SK-N-SH (cell line): Measurements from ENCODE around the gene ADPRHL1. TPM values are rescaled to one million over a fixed set of nuclear protein-coding genes. Genes with fewer than 3 reads are reported as not detected.

ENCODE experiments used
- CTCF ChIA-PET: fragments of 300-600, 350-600 bp; formaldehyde crosslinking; extraction: SDS; loops from one replicate; lab custom pipeline; 2021; lab: Yijun Ruan, JAX
- POLR2A ChIA-PET: fragments of 350-600 bp; sonication (Branson Sonifier 250); formaldehyde crosslinking; extraction: SDS; loops from one replicate; lab custom pipeline; 2020; ENCODE audit warnings: antibody characterized with exemption, inconsistent platforms; lab: Yijun Ruan, JAX
- DNase-seq: peaks from one replicate; pipeline ENCODE4 v3.0.0; 2012
- H2AFZ ChIP-seq: fragments of 200-600 bp; sonication (generic); 2 replicates; pipeline ENCODE4 v1.8.1; 2016; ENCODE audit warnings: antibody characterized with exemption, mild to moderate bottlenecking, low read depth
- H3F3A ChIP-seq: fragments of 200-600 bp; sonication (generic); replicated peaks from 2 replicates; pipeline ENCODE3; 2016; ENCODE audit warnings: antibody characterized with exemption, mild to moderate bottlenecking; ENCODE audit not compliant: insufficient read depth
- H3K27ac ChIP-seq, 2 experiments: fragments of 200-500 bp in 1 of 2; fragments of 200-600 bp in 1 of 2; sonication (Bioruptor generic) in 1 of 2; sonication (generic), shearing (Covaris generic) in 1 of 2; 2 replicates each; pipeline versions ENCODE4 v1.5.1 to v1.6.1; 2014 to 2016; ENCODE audit warnings: low read depth in 2 of 2, inconsistent platforms in 1 of 2, low read length in 1 of 2, mild to moderate bottlenecking in 1 of 2, mixed read lengths in 1 of 2
- H3K27me3 ChIP-seq: fragments of 200-600 bp; sonication (generic), shearing (Covaris generic); 2 replicates; pipeline ENCODE4 v1.6.1; 2016; ENCODE audit warnings: mixed run types; ENCODE audit not compliant: insufficient read depth
- H3K36me3 ChIP-seq, 2 experiments: fragments of 200-500 bp in 1 of 2; fragments of 200-600 bp in 1 of 2; sonication (Bioruptor generic) in 1 of 2; sonication (generic) in 1 of 2; replicated peaks in 1 of 2; 2 replicates each; pipeline versions ENCODE3 to v1.5.1; 2014 to 2016; ENCODE audit warnings: low read length in 1 of 2, mild to moderate bottlenecking in 1 of 2; ENCODE audit not compliant: insufficient read depth in 2 of 2, control insufficient read depth in 1 of 2
- H3K4me1 ChIP-seq, 2 experiments: fragments of 200-500 bp in 1 of 2; fragments of 200-600 bp in 1 of 2; sonication (Bioruptor generic) in 1 of 2; sonication (generic), shearing (Covaris generic) in 1 of 2; 2 replicates each; pipeline versions ENCODE4 v1.5.1 to v1.6.1; 2014 to 2016; ENCODE audit warnings: low read depth in 1 of 2, low read length in 1 of 2, mixed run types in 1 of 2; ENCODE audit not compliant: insufficient read depth in 2 of 2, control insufficient read depth in 1 of 2
- H3K4me2 ChIP-seq: fragments of 200-600 bp; sonication (generic), shearing (Covaris generic); 2 replicates; pipeline ENCODE4 v1.6.1; 2017; ENCODE audit warnings: mixed run types
- H3K4me3 ChIP-seq, 2 experiments: fragments of 200-500 bp in 1 of 2; fragments of 200-600 bp in 1 of 2; sonication (Bioruptor generic) in 1 of 2; sonication (generic), shearing (Covaris generic) in 1 of 2; 2 replicates each; pipeline versions ENCODE4 v1.5.1 to v1.8.1; 2014 to 2016; ENCODE audit warnings: low read depth in 2 of 2, inconsistent platforms in 1 of 2, low read length in 1 of 2, mild to moderate bottlenecking in 1 of 2, mixed read lengths in 1 of 2, moderate library complexity in 1 of 2
- H3K79me2 ChIP-seq: fragments of 200-600 bp; sonication (generic); 2 replicates; pipeline ENCODE4 v1.8.1; 2017; ENCODE audit warnings: mild to moderate bottlenecking; ENCODE audit not compliant: insufficient read depth
- H3K9ac ChIP-seq: fragments of 200-600 bp; sonication (generic); 2 replicates; pipeline ENCODE4 v1.6.1; 2017; ENCODE audit warnings: mixed run types
- H3K9me2 ChIP-seq: fragments of 200-600 bp; sonication (generic); 2 replicates; pipeline ENCODE4 v1.6.1; 2017; ENCODE audit warnings: mixed run types
- H3K9me3 ChIP-seq: fragments of 200-600 bp; sonication (generic); 2 replicates; pipeline ENCODE4 v1.6.1; 2017; ENCODE audit warnings: mixed run types, mild to moderate bottlenecking, moderate library complexity
- H4K20me1 ChIP-seq: fragments of 200-600 bp; sonication (generic); 2 replicates; pipeline ENCODE4 v1.6.1; 2017; ENCODE audit warnings: mild to moderate bottlenecking, mixed run types; ENCODE audit not compliant: insufficient read depth
- EP300 ChIP-seq, 2 experiments: IDR thresholded peaks; 2 replicates each; pipeline versions ENCODE4 v1.4.0 to v1.6.1; 2012; ENCODE audit warnings: borderline replicate concordance in 1 of 2, low read depth in 1 of 2, low read length in 1 of 2
- EZH2phosphoT487 ChIP-seq: fragments of 200-600 bp; sonication (generic); IDR thresholded peaks from 2 replicates; pipeline ENCODE4 v1.6.1; 2017; ENCODE audit warnings: low read depth, mixed run types, mild to moderate bottlenecking, antibody characterized with exemption, moderate library complexity, borderline replicate concordance
- FOXM1 ChIP-seq: IDR thresholded peaks from 2 replicates; pipeline ENCODE4 v1.4.0; 2012; ENCODE audit warnings: low read depth, mild to moderate bottlenecking
- GATA2 ChIP-seq: sonication (generic); formaldehyde crosslinking; IDR thresholded peaks from 2 replicates; pipeline ENCODE4 v1.5.0; 2020; ENCODE audit warnings: mild to moderate bottlenecking, missing genetic modification reagents
- JUND ChIP-seq: IDR thresholded peaks from 2 replicates; pipeline ENCODE4 v1.4.0; 2012
- NRF1 ChIP-seq: IDR thresholded peaks from 2 replicates; pipeline ENCODE4 v1.6.1; 2012; ENCODE audit warnings: low read depth, mild to moderate bottlenecking, low read length
- POLR2AphosphoS5 ChIP-seq: IDR thresholded peaks from 2 replicates; pipeline ENCODE4 v1.6.1; 2012; ENCODE audit warnings: low read depth, low read length
- RFX5 ChIP-seq: IDR thresholded peaks from 2 replicates; pipeline ENCODE4 v1.6.1; 2012; ENCODE audit warnings: mild to moderate bottlenecking, improper control_type of control experiment, low read length
- TCF12 ChIP-seq: IDR thresholded peaks from 2 replicates; pipeline ENCODE4 v1.4.0; 2012
- TEAD4 ChIP-seq: IDR thresholded peaks from 2 replicates; pipeline ENCODE4 v1.4.0; 2012; ENCODE audit warnings: mild to moderate bottlenecking, borderline replicate concordance; ENCODE audit not compliant: insufficient read depth
- WGBS: methylation state at CpG from one replicate; pipeline ENCODE4 v1.1.6; 2017; ENCODE audit warnings: low lambda C conversion rate; 5-methylcytosine and 5-hydroxymethylcytosine counted together
- polyA plus RNA-seq, 3 experiments: library from polyadenylated mRNA; depleted of rRNA; stranded (reverse); fragments of >200 nt; gene quantifications; 2 replicates each; pipeline ENCODE4 v1.2.3, GENCODE V29; 2012
- TF ChIP-seq, protein P1 (sequence below): fragments of 150-350 bp; IDR thresholded peaks from 2 replicates; pipeline ENCODE4 v1.6.1; 2017; ENCODE audit warnings: antibody characterized with exemption, low read length, low read depth, borderline replicate concordance
- TF ChIP-seq, protein P2 (sequence below): IDR thresholded peaks from 2 replicates; pipeline ENCODE4 v1.4.0; 2012; ENCODE audit warnings: low read depth, borderline replicate concordance
- TF ChIP-seq, protein P3 (sequence below): IDR thresholded peaks from 2 replicates; pipeline ENCODE4 v1.4.0; 2012; ENCODE audit warnings: low read depth
- TF ChIP-seq, protein P4 (sequence below): fragments of 150-350 bp; IDR thresholded peaks from 2 replicates; pipeline ENCODE4 v1.6.1; 2016; ENCODE audit warnings: mild to moderate bottlenecking, low read depth, low read length
- TF ChIP-seq, protein P5 (sequence below): fragments of 200-600 bp; sonication (generic); IDR thresholded peaks from 2 replicates; pipeline ENCODE4 v1.6.1; 2017; ENCODE audit warnings: antibody characterized with exemption, mild to moderate bottlenecking, moderate library complexity
- TF ChIP-seq, protein P6 (sequence below): IDR thresholded peaks from 2 replicates; pipeline ENCODE4; 2012

Gene ADPRHL1
- polyA plus RNA-seq, 1 of the 3 experiments (the other 2 are of a cell fraction) = 1.0 TPM

DNA sequence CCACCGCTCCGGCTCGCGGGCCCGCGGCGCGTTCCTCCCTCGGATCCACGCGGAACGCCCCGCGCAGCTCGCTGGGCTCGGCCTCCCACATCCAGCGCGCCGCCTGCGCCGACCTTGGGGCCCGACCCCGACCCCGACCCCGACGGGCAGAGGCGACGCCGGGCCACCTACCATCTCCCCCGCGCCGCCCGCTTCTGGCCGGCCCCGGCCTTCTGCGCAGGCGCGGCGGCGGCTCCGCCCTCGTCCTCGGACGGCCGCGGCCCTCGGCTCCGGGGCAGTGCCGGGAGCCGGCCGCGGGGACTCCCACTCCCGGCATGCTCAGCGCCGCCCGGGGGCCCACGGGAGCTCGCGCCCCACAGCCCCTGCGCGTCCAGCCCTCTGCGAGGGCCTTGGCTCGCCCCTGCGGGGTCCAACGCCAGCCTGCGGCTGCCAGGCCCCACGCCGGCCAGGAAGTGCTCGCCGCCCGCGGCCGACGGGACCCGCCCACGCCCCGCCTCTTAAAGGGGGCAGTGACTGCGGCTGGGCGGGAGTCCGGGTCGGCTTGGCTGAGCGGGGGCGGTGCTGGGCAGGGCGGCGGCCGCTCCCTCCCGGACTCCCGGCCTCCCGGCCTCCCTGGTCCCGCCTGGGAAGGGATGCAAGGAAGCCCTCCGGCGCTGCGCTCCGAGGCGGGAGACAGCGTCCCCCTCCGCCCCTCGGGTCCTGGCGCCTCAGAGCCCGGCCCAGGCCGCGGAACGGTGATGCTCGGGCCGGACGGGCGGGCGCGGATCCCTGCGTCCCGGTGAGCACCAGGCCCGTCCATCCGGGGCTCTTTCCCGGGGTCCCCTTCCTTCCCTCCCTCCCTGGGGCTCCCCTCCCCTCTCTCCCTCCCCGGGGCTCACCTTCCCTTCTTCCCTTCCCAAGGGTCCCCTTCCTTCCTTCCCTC lies 37.5 kb upstream of the ADPRHL1 start, which contains the start of gene DCUN1D2 (continued):
- TF ChIP-seq TCF12 (no peak), EZH2phosphoT487 (no peak), FOXM1 (no peak), JUND (no peak), EP300 (IDR thresholded peaks at IDR 0.05; ENCODE audit: borderline replicate concordance in 1 of 2, low read depth in 1 of 2, low read length in 1 of 2) (0 out of 4 replicates have a peak, but pooled peaks of 1 of the 2 experiments have one; percentile 8), TEAD4 (no peak), RFX5 (no peak), POLR2AphosphoS5 (0 out of 2 replicates have a peak, but pooled peaks have one; percentile 9)
- TF ChIP-seq, protein P1, sequence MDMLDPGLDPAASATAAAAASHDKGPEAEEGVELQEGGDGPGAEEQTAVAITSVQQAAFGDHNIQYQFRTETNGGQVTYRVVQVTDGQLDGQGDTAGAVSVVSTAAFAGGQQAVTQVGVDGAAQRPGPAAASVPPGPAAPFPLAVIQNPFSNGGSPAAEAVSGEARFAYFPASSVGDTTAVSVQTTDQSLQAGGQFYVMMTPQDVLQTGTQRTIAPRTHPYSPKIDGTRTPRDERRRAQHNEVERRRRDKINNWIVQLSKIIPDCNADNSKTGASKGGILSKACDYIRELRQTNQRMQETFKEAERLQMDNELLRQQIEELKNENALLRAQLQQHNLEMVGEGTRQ = no peak
- TF ChIP-seq, protein P2, sequence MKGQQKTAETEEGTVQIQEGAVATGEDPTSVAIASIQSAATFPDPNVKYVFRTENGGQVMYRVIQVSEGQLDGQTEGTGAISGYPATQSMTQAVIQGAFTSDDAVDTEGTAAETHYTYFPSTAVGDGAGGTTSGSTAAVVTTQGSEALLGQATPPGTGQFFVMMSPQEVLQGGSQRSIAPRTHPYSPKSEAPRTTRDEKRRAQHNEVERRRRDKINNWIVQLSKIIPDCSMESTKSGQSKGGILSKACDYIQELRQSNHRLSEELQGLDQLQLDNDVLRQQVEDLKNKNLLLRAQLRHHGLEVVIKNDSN = 0 out of 2 replicates have a peak, but pooled peaks have one; percentile 11
- TF ChIP-seq, protein P3, sequence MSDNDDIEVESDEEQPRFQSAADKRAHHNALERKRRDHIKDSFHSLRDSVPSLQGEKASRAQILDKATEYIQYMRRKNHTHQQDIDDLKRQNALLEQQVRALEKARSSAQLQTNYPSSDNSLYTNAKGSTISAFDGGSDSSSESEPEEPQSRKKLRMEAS = peak; percentile 63; the same call in 1 of the 2 replicates
- TF ChIP-seq, all 33 proteins: peak for 12

DNA sequence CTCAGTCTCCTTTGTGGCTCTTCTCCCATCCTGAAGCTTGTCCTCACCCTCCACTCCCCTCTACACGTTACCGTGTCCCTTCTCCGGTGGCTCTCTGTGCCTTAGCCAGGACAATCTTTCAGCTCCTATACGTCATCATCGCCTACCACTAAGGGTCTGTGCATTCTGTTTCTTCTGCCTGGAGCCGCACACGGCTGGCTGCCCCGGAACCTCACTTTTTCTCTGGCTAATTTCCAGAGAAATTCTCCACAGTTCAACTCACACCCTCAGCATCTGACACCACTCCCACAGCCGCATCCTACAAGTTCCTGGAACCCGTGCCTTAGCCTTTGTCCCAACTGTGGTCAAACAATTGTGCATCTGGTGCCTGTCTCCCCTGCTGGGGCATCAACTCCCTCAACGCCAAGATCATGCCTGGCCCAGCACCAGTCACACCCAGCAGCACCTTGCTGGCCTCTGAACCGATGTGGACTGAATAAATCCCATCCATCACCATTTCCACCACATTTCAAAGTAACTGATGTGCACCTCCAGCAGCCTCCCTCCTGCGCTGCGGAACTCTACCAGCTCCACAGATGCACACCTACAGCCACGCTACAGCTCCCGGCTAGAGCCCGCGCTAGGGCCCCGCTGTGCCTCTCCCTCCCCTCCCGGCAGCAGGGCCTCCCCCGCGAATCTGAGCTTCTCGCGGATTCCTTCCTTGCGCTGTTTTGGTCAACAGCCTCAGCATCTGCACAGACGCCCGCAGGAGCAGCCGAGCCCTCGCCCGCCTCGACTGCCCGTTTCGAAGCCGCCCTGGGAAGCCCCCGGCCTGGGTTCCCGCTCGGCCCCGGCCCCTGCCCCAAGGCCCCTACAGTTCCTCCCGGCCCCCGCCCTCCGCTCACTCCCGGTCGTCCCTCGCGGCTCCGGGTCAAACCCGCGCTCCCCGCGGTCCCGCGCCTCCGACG lies 36.5 kb upstream of the ADPRHL1 start:
- peak; percentile 55 for DNase-seq
- TF ChIP-seq NRF1 (no peak), JUND (no peak), GATA2 (CRISPR knock-in tag) (no peak), FOXM1 (no peak)
- TF ChIP-seq, protein P3 = no peak
- TF ChIP-seq, protein P1 = no peak
- TF ChIP-seq, protein P4, sequence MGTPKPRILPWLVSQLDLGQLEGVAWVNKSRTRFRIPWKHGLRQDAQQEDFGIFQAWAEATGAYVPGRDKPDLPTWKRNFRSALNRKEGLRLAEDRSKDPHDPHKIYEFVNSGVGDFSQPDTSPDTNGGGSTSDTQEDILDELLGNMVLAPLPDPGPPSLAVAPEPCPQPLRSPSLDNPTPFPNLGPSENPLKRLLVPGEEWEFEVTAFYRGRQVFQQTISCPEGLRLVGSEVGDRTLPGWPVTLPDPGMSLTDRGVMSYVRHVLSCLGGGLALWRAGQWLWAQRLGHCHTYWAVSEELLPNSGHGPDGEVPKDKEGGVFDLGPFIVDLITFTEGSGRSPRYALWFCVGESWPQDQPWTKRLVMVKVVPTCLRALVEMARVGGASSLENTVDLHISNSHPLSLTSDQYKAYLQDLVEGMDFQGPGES = no peak
- TF ChIP-seq, protein P5, sequence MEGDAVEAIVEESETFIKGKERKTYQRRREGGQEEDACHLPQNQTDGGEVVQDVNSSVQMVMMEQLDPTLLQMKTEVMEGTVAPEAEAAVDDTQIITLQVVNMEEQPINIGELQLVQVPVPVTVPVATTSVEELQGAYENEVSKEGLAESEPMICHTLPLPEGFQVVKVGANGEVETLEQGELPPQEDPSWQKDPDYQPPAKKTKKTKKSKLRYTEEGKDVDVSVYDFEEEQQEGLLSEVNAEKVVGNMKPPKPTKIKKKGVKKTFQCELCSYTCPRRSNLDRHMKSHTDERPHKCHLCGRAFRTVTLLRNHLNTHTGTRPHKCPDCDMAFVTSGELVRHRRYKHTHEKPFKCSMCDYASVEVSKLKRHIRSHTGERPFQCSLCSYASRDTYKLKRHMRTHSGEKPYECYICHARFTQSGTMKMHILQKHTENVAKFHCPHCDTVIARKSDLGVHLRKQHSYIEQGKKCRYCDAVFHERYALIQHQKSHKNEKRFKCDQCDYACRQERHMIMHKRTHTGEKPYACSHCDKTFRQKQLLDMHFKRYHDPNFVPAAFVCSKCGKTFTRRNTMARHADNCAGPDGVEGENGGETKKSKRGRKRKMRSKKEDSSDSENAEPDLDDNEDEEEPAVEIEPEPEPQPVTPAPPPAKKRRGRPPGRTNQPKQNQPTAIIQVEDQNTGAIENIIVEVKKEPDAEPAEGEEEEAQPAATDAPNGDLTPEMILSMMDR = no peak
- TF ChIP-seq, protein P6, sequence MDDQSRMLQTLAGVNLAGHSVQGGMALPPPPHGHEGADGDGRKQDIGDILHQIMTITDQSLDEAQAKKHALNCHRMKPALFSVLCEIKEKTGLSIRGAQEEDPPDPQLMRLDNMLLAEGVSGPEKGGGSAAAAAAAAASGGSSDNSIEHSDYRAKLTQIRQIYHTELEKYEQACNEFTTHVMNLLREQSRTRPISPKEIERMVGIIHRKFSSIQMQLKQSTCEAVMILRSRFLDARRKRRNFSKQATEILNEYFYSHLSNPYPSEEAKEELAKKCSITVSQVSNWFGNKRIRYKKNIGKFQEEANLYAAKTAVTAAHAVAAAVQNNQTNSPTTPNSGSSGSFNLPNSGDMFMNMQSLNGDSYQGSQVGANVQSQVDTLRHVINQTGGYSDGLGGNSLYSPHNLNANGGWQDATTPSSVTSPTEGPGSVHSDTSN = no peak
- Histone ChIP-seq H3K27ac (peak overlapping the region; percentile 52 to 79), H3K9ac (peak overlapping the region; percentile 95), H3K4me1 (peaks cover 24 to 56% of the 10 kb centered on the region in 2 experiments; a peak in 3 of 4 replicates), H3K9me2 (no peaks in the 10 kb centered on the region), H3K79me2 (peaks cover 92% of the 10 kb centered on the region), H3K27me3 (no peaks in the 10 kb centered on the region), H3K4me2 (peak overlapping the region; percentile 92), H4K20me1 (peaks cover 43% of the 10 kb centered on the region), H3F3A (peaks cover 23% of the 10 kb centered on the region), H2AFZ (peak overlapping the region; percentile 57), H3K9me3 (no peaks in the 10 kb centered on the region), H3K4me3 (peak overlapping the region; percentile 65 to 83), H3K36me3 (peaks cover 4 to 14% of the 10 kb centered on the region in 2 experiments)
- ChIA-PET CTCF (interaction anchor here (1.0 to 6.5 kb wide), 9 partner anchors 9 to 73 kb away, joined by 3 to 41 read pairs (median 5); partner anchors contain the start of gene ADPRHL1), POLR2A (interaction anchor here (1.1 to 1.3 kb wide), 2 partner anchors 13 to 56 kb away, joined by 4 read pairs; no protein-coding TSS in a partner anchor)
- WGBS = 5% methylated on average over 11 of the region's 54 CpGs
